Right lobe of liver (tissue), 6 donors: ENCODE measurements around the gene CCDC112. TPM values are rescaled to one million over a fixed set of nuclear protein-coding genes. Genes with fewer than 3 reads are reported as not detected.

ENCODE experiments used
- ATAC-seq, 4 donors: fragments of 200-7000 bp; cut with Tn5 transposase; one replicate each; pipeline ENCODE4 v1.9.1; 2020; ENCODE audit warnings: mild to moderate bottlenecking in 4 of 4, moderate library complexity in 4 of 4
- DNase-seq, 3 donors: peaks; one replicate each; pipeline ENCODE4 v3.0.0-alpha.2; 2020
- H3K27ac ChIP-seq, 3 donors: fragments of 200-600 bp; one replicate each; pipeline ENCODE4 v1.8.0; 2022
- H3K27me3 ChIP-seq, 2 donors: fragments of 200-600 bp; one replicate each; pipeline ENCODE4 v1.8.0; 2022
- H3K36me3 ChIP-seq, 4 donors: fragments of 200-600 bp; sonication (generic) in 1 of 4; one replicate each; pipeline versions ENCODE4 v1.5.1 to v1.8.0; 2017 to 2022; ENCODE audit warnings: control low read depth in 1 of 4
- H3K4me1 ChIP-seq, 4 donors: fragments of 200-600 bp; sonication (generic) in 1 of 4; one replicate each; pipeline versions ENCODE4 v1.5.1 to v1.8.0; 2017 to 2022; ENCODE audit warnings: control low read depth in 1 of 4
- H3K4me3 ChIP-seq, 3 donors: fragments of 200-600 bp; one replicate each; pipeline ENCODE4 v1.8.0; 2022
- H3K9me3 ChIP-seq, 4 donors: fragments of 200-600 bp; sonication (generic) in 1 of 4; one replicate each; pipeline versions ENCODE4 v1.5.1 to v1.8.0; 2017 to 2022; ENCODE audit warnings: control low read depth in 1 of 4
- CTCF ChIP-seq, 4 donors: fragments of 200-600 bp in 3 of 4; fragments of 450-650 bp in 1 of 4; IDR thresholded peaks; one replicate each; pipeline versions ENCODE4 v1.5.1 to v1.8.0; 2016 to 2022; ENCODE audit warnings: antibody characterized with exemption in 4 of 4, mild to moderate bottlenecking in 2 of 4
- POLR2A ChIP-seq: fragments of 450-650 bp; IDR thresholded peaks from one replicate; pipeline ENCODE4 v1.6.1; 2017; ENCODE audit warnings: antibody characterized with exemption, mild to moderate bottlenecking
- WGBS: methylation state at CpG from one replicate; pipeline ENCODE4 v1.1.6; 2018; ENCODE audit warnings: low coverage, low lambda C conversion rate; ENCODE audit not compliant: insufficient coverage; ENCODE audit errors: missing lambda C conversion rate; 5-methylcytosine and 5-hydroxymethylcytosine counted together
- intact Hi-C, 2 donors: fragments of 100-400 bp; cut with DNase I; formaldehyde crosslinking; loops; one replicate each; pipeline versions ENCODE4 v1.11.2 to v1.14.1; 2022
- total RNA-seq, 6 experiments: library from RNA; depleted of rRNA in 2 of 6; stranded (reverse); fragments of >200 nt in 2 of 6; fragmentation: NEBNext Ultra II Directional in 3 of 6; extraction: Animal tissue kit (Norgen Biotek cat#: 25700) in 3 of 6; gene quantifications; one replicate each; pipeline versions ENCODE4 v1.1.0 to v1.2.4, GENCODE V29; 2016 to 2023
- donor health status: DM: no; HTN: yes; CAD: no.
- donor health status: DM: no; HTN: no; CAD: no.
- donor health status: DM: no; HTN: no; CAD: no.
- donor health status: DM: no; HTN: yes; CAD: no.
- donor health status: DM: no; HTN: yes; CAD: no.

The CCDC112 gene
- total RNA-seq, 6 experiments from 2014 or later: 0.49 to 1.8 (median 0.93) TPM

- no peak for ATAC-seq
- DNase-seq: no peak
- WGBS: 93% methylated on average over 3 of the region's 3 CpGs
- Histone ChIP-seq H3K4me3 (no peak overlapping the region), H3K27me3 (no peaks in the 10 kb centered on the region), H3K27ac (no peak overlapping the region), H3K9me3 (no peaks in the 10 kb centered on the region), H3K36me3 (no peaks in the 10 kb centered on the region), H3K4me1 (peaks cover 0 to 10% (median 0%) of the 10 kb centered on the region in 4 donors)
- TF ChIP-seq POLR2A: no peak
- TF ChIP-seq CTCF (IDR thresholded peaks at IDR 0.05): no peak
- intact Hi-C loops: no loop called here
Observed at GRCh38 chr5:115321309-115321708, 24.9 kb upstream of the CCDC112 start.

GRCh38 chr5:115320515-115320914, 24.1 kb upstream of the CCDC112 start:
- no peaks in the 10 kb centered on the region for H3K27me3 ChIP-seq
- 10% methylated on average over 1 of the region's 1 CpG for WGBS
- no peaks in the 10 kb centered on the region for H3K36me3 ChIP-seq
- no peak overlapping the region for H3K4me3 ChIP-seq
- no peak overlapping the region for H3K27ac ChIP-seq
- ATAC-seq (peak; percentile 56 to 82 (median 67)), DNase-seq (no peak)
- no peak for TF ChIP-seq POLR2A
- TF ChIP-seq CTCF (IDR thresholded peaks at IDR 0.05): no peak
- intact Hi-C loops: no loop called here
- H3K9me3 ChIP-seq: no peaks in the 10 kb centered on the region
- peaks cover 0 to 10% (median 0%) of the 10 kb centered on the region in 4 donors for H3K4me1 ChIP-seq

GRCh38 chr5:115320006-115320405, 23.6 kb upstream of the CCDC112 start:
- TF ChIP-seq CTCF (IDR thresholded peaks at IDR 0.05) (no peak), POLR2A (no peak)
- Histone ChIP-seq H3K4me1 (peaks cover 0 to 10% (median 0%) of the 10 kb centered on the region in 4 donors), H3K36me3 (no peaks in the 10 kb centered on the region), H3K27me3 (no peaks in the 10 kb centered on the region), H3K9me3 (no peaks in the 10 kb centered on the region), H3K27ac (no peak overlapping the region), H3K4me3 (no peak overlapping the region)
- intact Hi-C loops: no loop called here
- DNase-seq (no peak), ATAC-seq (peak in 1 of 4 donors; percentile 28)
- 70% methylated on average over 3 of the region's 3 CpGs for WGBS

GRCh38 chr5:115319007-115319406, 22.6 kb upstream of the CCDC112 start:
- Histone ChIP-seq H3K9me3 (no peaks in the 10 kb centered on the region), H3K4me1 (peaks cover 0 to 10% (median 0%) of the 10 kb centered on the region in 4 donors), H3K27ac (no peak overlapping the region), H3K27me3 (no peaks in the 10 kb centered on the region), H3K4me3 (no peak overlapping the region), H3K36me3 (no peaks in the 10 kb centered on the region)
- WGBS: 0% methylated on average over 1 of the region's 1 CpG
- TF ChIP-seq POLR2A (no peak), CTCF (IDR thresholded peaks at IDR 0.05) (no peak)
- DNase-seq (no peak), ATAC-seq (no peak)
- intact Hi-C loops: loop anchor here in 1 of 2 donors (10.0 kb wide), 1 partner anchor 256 kb away; no protein-coding TSS in a partner anchor

- intact Hi-C loops: loop anchor here in 1 of 2 donors (10.0 kb wide), 1 partner anchor 257 kb away; no protein-coding TSS in a partner anchor
- TF ChIP-seq CTCF (IDR thresholded peaks at IDR 0.05): no peak
- H3K4me1 ChIP-seq: peaks cover 0 to 10% (median 0%) of the 10 kb centered on the region in 4 donors
- H3K27ac ChIP-seq: no peak overlapping the region
- no peak for DNase-seq
- no peak overlapping the region for H3K4me3 ChIP-seq
- ATAC-seq: no peak
- no peaks in the 10 kb centered on the region for H3K9me3 ChIP-seq
- 30% methylated on average over 1 of the region's 1 CpG for WGBS
- H3K27me3 ChIP-seq: no peaks in the 10 kb centered on the region
- H3K36me3 ChIP-seq: no peaks in the 10 kb centered on the region
Observed at GRCh38 chr5:115317736-115318135, 21.3 kb upstream of the CCDC112 start.
